HTERT RPE-1 (cell line): Measurements from ENCODE around the gene MRPS5.

Source experiments
- in situ Hi-C: fragments of 300-500 bp; cut with MboI; formaldehyde crosslinking; loops from 4 replicates; pipeline ENCODE4 v1.14.3; 2020; ENCODE audit warnings: low sequenced_read_pairs

Gene MRPS5

GRCh38 chr2:95091885-95092555 is 29.6 kb downstream of the MRPS5 start:
- in situ Hi-C loops: no loop called here

GRCh38 chr2:95087379-95087778 is 34.2 kb downstream of the MRPS5 start:
- in situ Hi-C loops: no loop called here

- in situ Hi-C loops: no loop called here
These were observed 35.6 kb downstream of the MRPS5 start for GRCh38 chr2:95086017-95086416.

- in situ Hi-C loops: no loop called here
These were observed 39.1 kb downstream of the MRPS5 start for GRCh38 chr2:95082477-95082876.

GRCh38 chr2:95079199-95079683 is 42.4 kb downstream of the MRPS5 start:
- in situ Hi-C loops: no loop called here

- in situ Hi-C loops: no loop called here
These were observed 43.6 kb downstream of the MRPS5 start for GRCh38 chr2:95077861-95078603.

GRCh38 chr2:95077530-95077825 is 44.1 kb downstream of the MRPS5 start:
- in situ Hi-C loops: no loop called here

- in situ Hi-C loops: no loop called here
These were observed 44.7 kb downstream of the MRPS5 start for GRCh38 chr2:95076705-95077529.

GRCh38 chr2:95075440-95076132 is 46.0 kb downstream of the MRPS5 start:
- in situ Hi-C loops: no loop called here

GRCh38 chr2:95074663-95075439 is 46.8 kb downstream of the MRPS5 start:
- in situ Hi-C loops: no loop called here

GRCh38 chr2:95073856-95074662 is 47.5 kb downstream of the MRPS5 start:
- in situ Hi-C loops: no loop called here

- in situ Hi-C loops: no loop called here
These were observed 49.2 kb downstream of the MRPS5 start for GRCh38 chr2:95072424-95072823.

GRCh38 chr2:95071856-95072255 is 49.8 kb downstream of the MRPS5 start:
- in situ Hi-C loops: no loop called here

GRCh38 chr2:95069465-95069864 is 52.1 kb downstream of the MRPS5 start:
- in situ Hi-C loops: no loop called here

GRCh38 chr2:95068256-95068655 is 53.4 kb downstream of the MRPS5 start:
- in situ Hi-C loops: no loop called here

- in situ Hi-C loops: no loop called here
These were observed 58.3 kb downstream of the MRPS5 start for GRCh38 chr2:95063086-95063958.

GRCh38 chr2:95062242-95063085 is 59.1 kb downstream of the MRPS5 start:
- in situ Hi-C loops: no loop called here
